Kidney (tissue), 22 donors: ENCODE results near the gene TCIRG1. TPM values are rescaled to one million over a fixed set of nuclear protein-coding genes. Genes with fewer than 3 reads are reported as not detected.
A peak's percentile ranks its signal among the peaks of the same experiment; 100 is the strongest.
"Not testable (repeated sequence)": the region's sequence is repeated elsewhere in the genome, so short reads cannot be mapped to it uniquely, and the experiment has no call there.

Experiments
- DNase-seq, 5 donors: peaks; one replicate each; pipeline ENCODE4 v3.0.0-alpha.2; 2013 to 2020
- FAIRE-seq: peaks from 2 replicates; lab custom pipeline; 2012; peaks lifted over from hg19 to GRCh38; lab: Jason Lieb, UNC
- H3K27ac ChIP-seq, 2 donors: one replicate each; pipeline ENCODE4 v1.7.0; 2013; ENCODE audit warnings: low read depth in 2 of 2, low read length in 2 of 2, inconsistent platforms in 1 of 2
- H3K27me3 ChIP-seq: one replicate; pipeline ENCODE4 v1.7.1; 2013; ENCODE audit warnings: low read length, inconsistent platforms; ENCODE audit not compliant: control insufficient read depth, insufficient read depth
- H3K36me3 ChIP-seq, 3 donors: one replicate each; pipeline versions ENCODE4 v1.7.0 to v1.7.1; 2013; ENCODE audit warnings: low read length in 3 of 3, control low read depth in 1 of 3, inconsistent platforms in 1 of 3; ENCODE audit not compliant: insufficient read depth in 3 of 3, control insufficient read depth in 2 of 3
- H3K4me1 ChIP-seq, 3 donors: one replicate each; pipeline versions ENCODE4 v1.7.0 to v1.7.1; 2013; ENCODE audit warnings: low read length in 3 of 3, inconsistent platforms in 1 of 3, low read depth in 1 of 3; ENCODE audit not compliant: control insufficient read depth in 2 of 3, insufficient read depth in 2 of 3
- H3K4me3 ChIP-seq, 3 donors: one replicate each; pipeline versions ENCODE4 v1.7.0 to v1.8.1; 2013; ENCODE audit warnings: low read length in 3 of 3, control low read depth in 1 of 3, inconsistent platforms in 1 of 3
- H3K9ac ChIP-seq, 3 donors: one replicate each; pipeline versions ENCODE4 v1.7.0 to v1.7.1; 2013; ENCODE audit warnings: low read length in 3 of 3, control low read depth in 1 of 3, inconsistent platforms in 1 of 3
- H3K9me3 ChIP-seq, 3 donors: one replicate each; pipeline versions ENCODE4 v1.7.0 to v1.7.1; 2013; ENCODE audit warnings: low read length in 3 of 3, control low read depth in 1 of 3, inconsistent platforms in 1 of 3; ENCODE audit not compliant: control insufficient read depth in 2 of 3, insufficient read depth in 1 of 3
- CTCF ChIP-seq: IDR thresholded peaks from 3 replicates; pipeline ENCODE4 v1.5.1; 2012; ENCODE audit warnings: mild to moderate bottlenecking, moderate library complexity, borderline replicate concordance; ENCODE audit not compliant: insufficient read depth; ENCODE audit errors: extremely low read depth
- intact Hi-C: fragments of 100-400 bp; cut with DNase I; formaldehyde crosslinking; loops from one replicate; pipeline ENCODE4 v1.11.1; 2022
- long read RNA-seq, 10 donors: library from polyadenylated mRNA in 1 of 10; unstranded in 1 of 10; transcript quantifications; one replicate each; pipeline ENCODE4 v2.0.0 and lab custom pipeline, GENCODE V29; 2021 to 2026
- polyA plus RNA-seq: library from polyadenylated mRNA; stranded (reverse); fragments of 350-450 nt; fragmentation: Illumina TruSeq; extraction: RNeasy Lipid Tissue Mini Kit (QIAGEN cat#74804); gene quantifications from one replicate; pipeline ENCODE4 v1.2.3, GENCODE V29; 2014; ENCODE audit warnings: low read depth, low replicate concordance; ENCODE audit not compliant: insufficient read depth
- total RNA-seq: library from RNA; stranded (reverse); fragmentation: NEBNext Ultra II Directional; extraction: Animal tissue kit (Norgen Biotek cat#: 25700); gene quantifications from one replicate; pipeline ENCODE4 v1.2.1, GENCODE V29; 2021
- donor health status: control.
- donor health status: control.
- donor health status: control.
- donor health status: control.
- donor health status: control.
- donor health status: DM: yes; HTN: yes; CAD: no.
- donor health status: Normal renal cell carcinoma (clear cell type).

Gene TCIRG1
- 97.1 TPM for total RNA-seq
- polyA plus RNA-seq: 36.3 TPM
- long read RNA-seq, donor 1, partial matches to known transcripts: 0 of 1 reads
- long read RNA-seq, donor 1, other reads (novel, unspliced or antisense): 0 of 1 reads
- long read RNA-seq, donor 2: 0 reads
- long read RNA-seq, donor 3: 0 reads
- long read RNA-seq, donor 4, partial matches to known transcripts: 0 of 7 reads
- long read RNA-seq, donor 4, other reads (novel, unspliced or antisense): 7 of 7 reads
- long read RNA-seq, donor 5: 0 reads
- long read RNA-seq, donor 6: 0 reads
- long read RNA-seq, donor 7, transcript TCIRG1-201 (20 exons, 2,677 nt): major isoform, 20 of 133 reads
- long read RNA-seq, donor 7, transcript TCIRG1-213 (15 exons, 2,457 nt): minor isoform, 7 of 133 reads
- long read RNA-seq, donor 7, partial matches to known transcripts: 67 of 133 reads
- long read RNA-seq, donor 7, other reads (novel, unspliced or antisense): 39 of 133 reads
- long read RNA-seq, donor 8: 0 reads
- long read RNA-seq, donor 9: 0 reads
- long read RNA-seq, donor 10: 0 reads

GRCh38 chr11:68038718-68039525 is at the start of gene TCIRG1:
TCIRG1 (plus strand) TSS chr11:68039025; CDS start chr11:68041272, 2,247 bp downstream.
- H3K36me3 ChIP-seq: peaks cover 0 to 1% (median 0%) of the 10 kb centered on the region in 3 donors
- H3K27ac ChIP-seq: peak within 1 kb of the TSS; percentile 88 to 90
- H3K27me3 ChIP-seq: no peaks in the 10 kb centered on the region
- H3K9ac ChIP-seq: peak within 1 kb of the TSS in 2 of 3 donors; percentile 89 to 91
- FAIRE-seq (no peak), DNase-seq (peak; percentile 59 to 95 (median 80))
- no peak for TF ChIP-seq CTCF
- no peaks in the 10 kb centered on the region for H3K9me3 ChIP-seq
- H3K4me1 ChIP-seq: peaks cover 0 to 35% (median 10%) of the 10 kb centered on the region in 3 donors
- peak within 1 kb of the TSS; percentile 36 to 69 (median 61) for H3K4me3 ChIP-seq
- intact Hi-C loops: no loop called here

- H3K9me3 ChIP-seq, intact Hi-C loops, FAIRE-seq, H3K4me1 ChIP-seq, H3K27me3 ChIP-seq, H3K36me3 ChIP-seq, H3K4me3 ChIP-seq, H3K27ac ChIP-seq, H3K9ac ChIP-seq: not testable (repeated sequence)
- DNase-seq: peak in 2 of 5 donors; percentile 70 to 77
Measured at GRCh38 chr11:67990546-67991346, 48.1 kb upstream of the TCIRG1 start.

GRCh38 chr11:67991347-67992121 is 47.3 kb upstream of the TCIRG1 start:
- H3K27ac ChIP-seq, FAIRE-seq: not testable (repeated sequence)

More at GRCh38 chr11:67991347-67992121, 47.3 kb upstream of the TCIRG1 start:
- DNase-seq, intact Hi-C loops, H3K36me3 ChIP-seq, H3K9ac ChIP-seq, H3K4me3 ChIP-seq, H3K9me3 ChIP-seq, H3K27me3 ChIP-seq, H3K4me1 ChIP-seq: not testable (repeated sequence)
